Frontal cortex (tissue), 4 donors: ENCODE measurements around the gene ABRACL. TPM values are rescaled to one million over a fixed set of nuclear protein-coding genes. Genes with fewer than 3 reads are reported as not detected.
"Not testable (repeated sequence)": the region's sequence is repeated elsewhere in the genome, so short reads cannot be mapped to it uniquely, and the experiment has no call there.

ENCODE experiments used
- DNase-seq, 2 donors: peaks; one replicate each; pipeline ENCODE4 v3.0.0; 2012; ENCODE audit warnings: low spot score in 2 of 2
- FAIRE-seq: peaks from 2 replicates; lab custom pipeline; 2012; peaks lifted over from hg19 to GRCh38; lab: Jason Lieb, UNC
- total RNA-seq: library from RNA; depleted of rRNA; stranded (reverse); fragments of >200 nt; gene quantifications from one replicate; pipeline ENCODE4 v1.2.3, GENCODE V29; 2014
- donor health status: control.
- donor health status: control.
- donor health status: control.

Gene ABRACL
- total RNA-seq, 1 donor from 2014 or later, result 55.4 TPM

GRCh38 chr6:139008117-139008516, 20.4 kb upstream of the ABRACL start:
- no peak for FAIRE-seq
- no peak for DNase-seq

DNA sequence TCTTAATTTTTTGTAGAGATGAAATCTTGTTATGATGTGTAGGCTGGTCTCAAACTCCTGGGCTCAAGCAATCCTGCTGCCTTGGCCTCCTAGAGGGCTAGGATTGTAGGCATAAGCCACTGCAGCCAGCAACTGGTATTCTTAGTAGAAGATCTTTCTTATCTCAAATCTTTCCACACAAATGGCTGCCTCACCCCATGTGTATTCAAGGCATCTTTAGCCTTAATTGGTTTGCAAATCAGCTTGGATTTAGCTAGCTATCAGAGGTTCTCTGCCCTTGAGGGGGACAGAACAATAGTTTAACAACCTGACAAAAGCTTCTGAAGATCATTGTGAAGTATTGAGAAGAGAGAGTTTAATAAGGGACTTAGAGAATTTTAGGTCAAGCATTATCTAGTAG, 17.9 kb upstream of the ABRACL start:
- FAIRE-seq (no peak), DNase-seq (no peak)

GRCh38 chr6:139011980-139012379, 16.6 kb upstream of the ABRACL start:
- FAIRE-seq (no peak), DNase-seq (no peak)

GRCh38 chr6:139013185-139013800, 15.3 kb upstream of the ABRACL start:
- no peak for DNase-seq
- FAIRE-seq, result no peak

- DNase-seq (no peak), FAIRE-seq (no peak)
These were observed 13.6 kb upstream of the ABRACL start for GRCh38 chr6:139014945-139015344.

DNA sequence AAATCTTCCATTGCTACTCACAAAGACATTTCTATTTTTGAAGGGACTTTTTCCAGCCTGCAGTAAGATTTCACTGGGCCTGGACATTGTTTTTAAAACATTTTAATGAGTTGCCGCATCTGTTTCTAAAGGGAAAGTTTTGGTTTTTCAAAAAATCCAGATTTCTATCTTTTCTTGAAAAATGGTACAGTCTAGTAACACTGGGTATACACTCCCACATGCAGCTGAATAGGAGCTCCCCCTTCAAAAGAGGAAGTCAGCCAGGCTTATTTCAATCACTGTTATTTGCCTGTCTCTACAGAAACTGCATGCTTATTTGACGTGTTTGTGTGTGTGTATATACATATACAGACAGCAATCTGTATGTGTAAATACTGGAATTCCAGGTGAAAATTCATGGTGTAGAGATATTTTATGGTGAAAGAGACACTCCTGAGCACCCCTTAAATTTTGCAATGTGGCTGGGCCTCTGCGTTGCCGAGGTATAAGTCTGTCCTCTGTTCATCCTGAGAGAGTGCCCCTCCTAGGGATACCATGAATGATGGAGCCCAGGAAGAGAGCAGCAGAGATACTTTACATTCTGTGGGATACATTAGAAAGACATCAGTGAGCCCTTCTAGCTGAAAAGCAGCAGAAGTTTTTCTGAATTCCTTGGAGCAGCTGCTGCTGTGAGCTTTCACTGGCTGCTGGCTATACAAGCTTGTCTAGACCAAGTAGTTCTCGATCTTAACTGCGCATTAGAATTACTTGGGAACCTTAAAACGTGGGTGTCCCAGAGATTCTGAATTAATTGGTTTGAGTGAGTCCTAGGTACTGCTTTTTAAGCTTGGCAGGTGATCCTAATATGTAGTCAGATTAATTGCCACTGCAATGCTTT, 12.0 kb upstream of the ABRACL start:
- DNase-seq (no peak), FAIRE-seq (no peak)

DNA sequence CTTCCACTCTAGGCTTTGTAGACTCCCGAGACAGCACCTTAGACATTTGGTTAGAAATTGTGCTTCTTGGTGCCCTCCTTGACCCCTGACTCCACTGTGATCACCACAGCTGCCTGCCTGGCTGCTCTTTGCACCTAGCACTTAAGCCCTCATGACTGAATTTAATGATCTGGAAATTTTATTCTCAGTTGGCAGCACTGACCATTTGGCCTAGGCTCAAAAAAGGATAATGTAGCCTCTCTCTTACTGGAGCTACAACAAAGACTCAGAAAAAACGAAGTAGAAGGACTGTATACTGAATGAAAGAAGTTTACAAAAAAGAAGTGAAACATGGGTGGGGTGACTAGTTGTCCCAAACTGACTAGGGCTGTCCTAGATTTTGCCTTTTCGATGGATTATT, 11.3 kb upstream of the ABRACL start:
- DNase-seq (no peak), FAIRE-seq (no peak)

DNA sequence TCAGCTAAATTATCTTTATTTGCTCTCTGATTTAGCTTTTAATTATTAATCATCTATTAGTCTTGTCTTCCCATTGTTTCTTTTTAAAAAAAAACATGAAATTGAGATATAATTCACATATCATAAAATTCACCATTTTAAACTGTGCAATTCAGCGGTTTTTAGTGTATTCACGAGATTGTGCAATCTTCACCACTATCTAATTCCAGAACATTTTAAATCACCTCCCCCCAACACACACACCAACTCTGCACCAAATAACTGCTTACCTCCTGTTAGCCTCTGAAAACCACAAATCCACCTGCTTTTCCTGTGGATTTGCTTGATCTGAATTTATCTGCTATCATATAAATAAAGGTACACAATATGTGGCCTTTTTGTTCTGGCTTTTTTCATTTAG, 8.8 kb upstream of the ABRACL start:
- FAIRE-seq, result no peak
- no peak for DNase-seq

DNA sequence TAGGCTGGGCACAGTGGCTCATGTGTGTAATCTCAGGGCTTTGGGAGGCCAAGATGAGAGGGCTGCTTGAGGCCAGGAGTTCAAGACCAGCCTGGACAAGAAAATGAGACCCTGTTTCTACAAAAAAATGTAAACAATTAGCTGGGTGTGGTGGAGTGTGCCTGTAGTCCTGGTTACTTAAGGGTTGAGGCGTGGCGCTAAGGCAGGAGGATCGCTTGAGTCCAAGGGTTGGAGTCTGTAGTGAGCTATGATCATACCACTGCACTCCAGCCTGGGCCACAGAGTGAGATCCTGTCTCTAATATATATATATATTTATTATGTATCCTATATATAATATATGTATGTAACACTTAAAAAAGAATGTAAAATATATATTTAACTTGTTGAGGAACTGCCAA, 7.9 kb upstream of the ABRACL start:
- DNase-seq (no peak), FAIRE-seq (no peak)

DNA sequence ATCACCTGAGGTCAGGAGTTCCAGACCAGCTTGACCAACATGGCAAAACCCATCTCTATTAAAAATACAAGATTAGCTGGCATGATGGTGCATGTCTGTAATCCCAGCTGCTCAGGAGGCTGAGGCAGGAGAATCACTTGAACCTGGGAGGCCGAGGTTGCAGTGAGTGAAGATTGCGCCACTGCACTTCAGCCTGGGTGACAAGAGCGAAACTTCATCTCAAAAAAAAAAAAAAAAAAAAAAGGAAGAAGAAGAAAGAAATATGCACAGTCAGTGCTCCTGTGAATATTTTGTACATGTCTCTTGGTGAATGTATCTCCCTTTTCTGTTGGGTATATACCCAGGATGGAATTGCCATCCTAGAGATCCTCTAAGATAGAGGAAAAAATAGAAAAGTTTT, 3.1 kb upstream of the ABRACL start:
- FAIRE-seq, DNase-seq: not testable (repeated sequence)

DNA sequence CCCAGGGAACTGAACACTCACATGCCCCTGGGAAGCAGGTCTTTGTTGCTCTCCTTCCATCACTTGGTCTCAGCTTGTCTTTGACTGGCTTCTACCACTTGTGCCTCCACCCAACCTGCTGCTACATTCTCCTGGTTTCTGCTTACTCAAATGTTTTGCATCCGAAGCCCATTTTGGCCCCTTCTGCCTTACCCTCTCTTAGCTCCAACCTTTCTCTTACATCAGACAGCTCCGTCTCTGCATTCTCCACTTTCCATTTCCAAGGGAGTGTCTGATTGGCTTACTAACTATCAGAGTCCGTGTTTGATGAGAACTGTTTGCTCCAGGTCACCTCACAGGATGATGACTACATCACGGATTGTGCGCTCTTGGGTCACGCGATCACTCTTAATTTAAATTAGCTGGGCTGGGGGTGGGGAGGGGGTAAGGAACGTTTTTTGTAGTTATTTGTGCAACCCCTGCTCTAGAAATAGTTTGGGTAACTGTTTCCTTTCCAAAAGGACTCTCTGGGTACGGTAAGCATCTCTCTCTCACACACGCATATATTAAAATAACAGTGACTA, 844 bp upstream of the ABRACL start:
- no peak for DNase-seq
- no peak for FAIRE-seq

- FAIRE-seq, result no peak
- no peak for DNase-seq
These were observed 309 bp upstream of the ABRACL start for GRCh38 chr6:139028215-139028657.

DNA sequence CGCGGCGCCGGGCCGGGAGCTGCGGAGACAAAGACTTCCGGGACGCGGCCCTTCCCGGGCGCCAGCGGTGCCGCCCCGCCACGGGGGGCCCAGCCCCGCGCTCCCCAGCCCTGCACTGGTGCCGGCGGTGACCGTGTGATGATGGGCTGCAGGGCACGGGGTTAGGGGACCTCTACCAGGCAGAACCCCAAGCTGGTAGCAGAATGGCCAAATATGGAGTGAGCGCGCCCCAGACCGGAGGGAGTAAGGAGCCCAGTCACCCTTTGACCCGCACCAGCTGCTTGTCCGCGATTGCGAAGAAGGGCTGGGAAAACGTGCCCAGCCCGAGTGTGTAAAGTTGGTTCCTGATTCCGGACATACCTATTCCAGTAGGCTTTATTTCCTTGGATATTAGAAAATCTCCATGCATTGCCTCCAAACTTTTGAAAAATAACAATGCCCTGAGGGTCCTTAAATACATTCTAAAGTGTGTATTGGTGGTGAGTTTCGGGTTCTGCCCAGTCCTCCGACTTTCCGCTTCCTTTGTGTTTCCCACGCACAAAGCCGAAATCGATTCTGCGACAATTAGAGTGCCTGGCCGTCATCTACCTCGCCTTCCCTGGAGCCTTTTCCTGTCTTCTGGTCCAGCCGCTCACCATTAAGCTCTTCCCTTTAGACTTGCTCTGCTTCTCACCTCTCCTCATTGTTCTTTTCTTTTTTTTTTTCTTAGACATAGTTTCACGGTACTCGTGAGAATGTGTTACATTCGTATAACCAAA, 1.1 kb downstream of the ABRACL start:
- DNase-seq (peak in 1 of 2 donors; percentile 36), FAIRE-seq (no peak)

- DNase-seq (no peak), FAIRE-seq (no peak)
These were observed 1.9 kb downstream of the ABRACL start for GRCh38 chr6:139030228-139030963.

DNA sequence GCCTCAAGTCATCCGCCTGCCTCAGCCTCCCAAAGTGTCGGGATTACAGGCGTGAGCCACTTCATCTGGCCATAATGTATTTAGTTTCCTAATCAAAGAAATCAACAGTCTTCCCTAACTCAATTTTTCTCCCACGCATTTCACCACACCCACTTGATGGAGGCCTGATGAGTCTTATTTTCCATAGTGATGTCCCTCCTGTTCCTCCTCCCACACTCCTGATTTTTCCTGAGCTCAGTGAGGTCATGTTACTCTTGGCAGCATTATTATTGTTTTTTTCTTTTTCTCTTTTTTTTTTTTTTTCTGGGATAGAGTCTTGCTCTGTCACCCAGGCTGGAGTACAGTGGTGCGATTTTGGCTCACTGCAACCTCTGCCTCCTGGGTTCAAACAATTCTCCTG, 8.9 kb downstream of the ABRACL start:
- no peak for DNase-seq
- FAIRE-seq, result no peak

- FAIRE-seq (no peak), DNase-seq (no peak)
These were observed 15.7 kb downstream of the ABRACL start for GRCh38 chr6:139044250-139044649.

DNA sequence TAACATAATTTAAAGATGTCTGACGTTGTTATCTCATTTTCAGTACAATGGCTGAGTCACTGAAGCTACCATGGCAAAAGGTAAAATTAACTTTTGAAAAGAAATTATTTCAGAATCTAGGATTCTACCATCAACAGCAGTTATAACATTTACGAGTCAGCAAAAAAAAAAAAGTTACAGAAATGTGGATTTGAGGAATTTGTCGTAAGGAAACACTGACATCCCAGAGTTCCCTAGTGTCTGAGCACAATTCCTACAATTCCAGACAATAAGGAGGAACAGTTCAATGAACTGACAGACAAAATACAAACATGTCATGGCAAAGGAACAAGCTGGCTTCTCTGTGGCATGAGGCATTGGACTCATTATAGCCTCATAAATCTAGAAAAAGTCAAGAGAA, 19.1 kb downstream of the ABRACL start:
- DNase-seq (no peak), FAIRE-seq (no peak)

DNA sequence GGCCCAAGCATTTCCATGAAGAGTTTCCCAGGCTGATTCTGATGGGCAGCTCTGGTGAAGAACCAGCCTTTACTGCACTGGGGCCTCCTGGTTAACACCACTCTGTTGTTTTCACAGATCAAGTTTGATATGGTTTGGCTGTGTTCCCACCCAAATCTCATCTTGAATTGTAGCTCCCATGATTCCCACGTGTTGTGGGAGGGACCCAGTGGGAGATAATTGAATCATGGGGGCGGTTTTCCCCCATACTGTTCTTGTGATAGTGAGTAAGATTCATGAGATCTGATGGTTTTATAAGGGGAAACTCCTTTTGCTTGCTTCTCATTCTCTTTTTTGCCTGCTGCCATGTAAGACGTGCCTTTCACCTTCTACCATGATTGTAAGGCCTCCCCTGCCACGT, 20.4 kb downstream of the ABRACL start:
- DNase-seq, FAIRE-seq: not testable (repeated sequence)

GRCh38 chr6:139050131-139050769, 21.7 kb downstream of the ABRACL start:
- DNase-seq, FAIRE-seq: not testable (repeated sequence)
